ENCODE results near the gene PLXND1.

DNA sequence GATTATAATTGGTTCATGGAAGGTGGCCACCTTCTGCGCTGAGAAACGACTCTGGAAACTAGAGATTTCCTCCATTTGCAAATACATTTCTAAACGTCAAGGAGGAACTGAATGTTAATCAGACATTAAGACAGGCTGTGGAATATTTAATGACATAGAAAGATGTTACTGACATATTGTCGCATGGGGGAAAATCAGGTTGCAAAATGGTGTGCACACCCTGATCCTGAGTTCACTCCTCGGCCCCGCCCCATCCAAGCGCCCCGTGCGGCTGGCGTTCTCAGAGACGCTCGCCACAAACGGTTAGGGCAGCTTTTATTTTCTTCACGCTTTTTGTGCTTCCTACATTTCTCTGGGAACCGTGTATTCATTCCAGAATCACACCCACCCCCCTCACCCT lies 52.8 kb downstream of the PLXND1 start:
- TF ChIP-seq, protein P1, sequence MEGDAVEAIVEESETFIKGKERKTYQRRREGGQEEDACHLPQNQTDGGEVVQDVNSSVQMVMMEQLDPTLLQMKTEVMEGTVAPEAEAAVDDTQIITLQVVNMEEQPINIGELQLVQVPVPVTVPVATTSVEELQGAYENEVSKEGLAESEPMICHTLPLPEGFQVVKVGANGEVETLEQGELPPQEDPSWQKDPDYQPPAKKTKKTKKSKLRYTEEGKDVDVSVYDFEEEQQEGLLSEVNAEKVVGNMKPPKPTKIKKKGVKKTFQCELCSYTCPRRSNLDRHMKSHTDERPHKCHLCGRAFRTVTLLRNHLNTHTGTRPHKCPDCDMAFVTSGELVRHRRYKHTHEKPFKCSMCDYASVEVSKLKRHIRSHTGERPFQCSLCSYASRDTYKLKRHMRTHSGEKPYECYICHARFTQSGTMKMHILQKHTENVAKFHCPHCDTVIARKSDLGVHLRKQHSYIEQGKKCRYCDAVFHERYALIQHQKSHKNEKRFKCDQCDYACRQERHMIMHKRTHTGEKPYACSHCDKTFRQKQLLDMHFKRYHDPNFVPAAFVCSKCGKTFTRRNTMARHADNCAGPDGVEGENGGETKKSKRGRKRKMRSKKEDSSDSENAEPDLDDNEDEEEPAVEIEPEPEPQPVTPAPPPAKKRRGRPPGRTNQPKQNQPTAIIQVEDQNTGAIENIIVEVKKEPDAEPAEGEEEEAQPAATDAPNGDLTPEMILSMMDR (IDR thresholded peaks at IDR 0.05) = no peak
- no peak for TF ChIP-seq EZH2 (IDR thresholded peaks at IDR 0.05)

Measured in neural progenitor cell (in vitro differentiated cells).